Bladder microvascular endothelial cell (primary cell): ENCODE data around the gene TTC34. TPM values are rescaled to one million over a fixed set of nuclear protein-coding genes. Genes with fewer than 3 reads are reported as not detected.

Experiments
- total RNA-seq: library from RNA; depleted of rRNA; stranded (reverse); fragments of >200 nt; gene quantifications from 2 replicates; pipeline ENCODE4 v1.2.3, GENCODE V29; 2014

Gene TTC34
- under 0.01 and 0.06 TPM in 2 replicates for total RNA-seq

GRCh38 chr1:2801535-2802291 is at the start of gene TTC34:
TTC34 (minus strand) TSS chr1:2801693; CDS start chr1:2800827, 866 bp downstream.

GRCh38 chr1:2632561-2633361 is 168.7 kb downstream of the TTC34 start, which contains the start of gene MMEL1:
MMEL1 (minus strand) TSS chr1:2633016; CDS start chr1:2629484, 3,532 bp downstream.

GRCh38 chr1:2586154-2587070 is 215.1 kb downstream of the TTC34 start, which contains the start of gene PRXL2B:
PRXL2B (plus strand) TSS chr1:2586777; CDS start chr1:2586886, 109 bp downstream.

Other genes with a start within 250 kb of the TTC34 start
- gene TNFRSF14, start 245.3 kb downstream of the TTC34 start, total RNA-seq = 61.0 and 85.8 TPM in 2 replicates
- gene PRXL2B, start 214.9 kb downstream of the TTC34 start, total RNA-seq = 29.0 and 70.7 TPM in 2 replicates
- 1.6 TPM in 2 replicates for gene MMEL1, start 168.7 kb downstream of the TTC34 start, total RNA-seq
- gene ACTRT2, start 219.8 kb upstream of the TTC34 start, total RNA-seq = not detected in 2 replicates